HG03439 (cell line): ENCODE data around the gene UBL5.
A peak's percentile ranks its signal among the peaks of the same experiment; 100 is the strongest.
"Not testable (repeated sequence)": the region's sequence is repeated elsewhere in the genome, so short reads cannot be mapped to it uniquely, and the experiment has no call there.

Experiments
- ATAC-seq: cut with Tn5 transposase; IDR thresholded peaks from one replicate; pipeline ENCODE4 v1.9.1; 2021; ENCODE audit warnings: mild to moderate bottlenecking, moderate library complexity; ENCODE audit not compliant: unreplicated experiment

UBL5 gene

DNA sequence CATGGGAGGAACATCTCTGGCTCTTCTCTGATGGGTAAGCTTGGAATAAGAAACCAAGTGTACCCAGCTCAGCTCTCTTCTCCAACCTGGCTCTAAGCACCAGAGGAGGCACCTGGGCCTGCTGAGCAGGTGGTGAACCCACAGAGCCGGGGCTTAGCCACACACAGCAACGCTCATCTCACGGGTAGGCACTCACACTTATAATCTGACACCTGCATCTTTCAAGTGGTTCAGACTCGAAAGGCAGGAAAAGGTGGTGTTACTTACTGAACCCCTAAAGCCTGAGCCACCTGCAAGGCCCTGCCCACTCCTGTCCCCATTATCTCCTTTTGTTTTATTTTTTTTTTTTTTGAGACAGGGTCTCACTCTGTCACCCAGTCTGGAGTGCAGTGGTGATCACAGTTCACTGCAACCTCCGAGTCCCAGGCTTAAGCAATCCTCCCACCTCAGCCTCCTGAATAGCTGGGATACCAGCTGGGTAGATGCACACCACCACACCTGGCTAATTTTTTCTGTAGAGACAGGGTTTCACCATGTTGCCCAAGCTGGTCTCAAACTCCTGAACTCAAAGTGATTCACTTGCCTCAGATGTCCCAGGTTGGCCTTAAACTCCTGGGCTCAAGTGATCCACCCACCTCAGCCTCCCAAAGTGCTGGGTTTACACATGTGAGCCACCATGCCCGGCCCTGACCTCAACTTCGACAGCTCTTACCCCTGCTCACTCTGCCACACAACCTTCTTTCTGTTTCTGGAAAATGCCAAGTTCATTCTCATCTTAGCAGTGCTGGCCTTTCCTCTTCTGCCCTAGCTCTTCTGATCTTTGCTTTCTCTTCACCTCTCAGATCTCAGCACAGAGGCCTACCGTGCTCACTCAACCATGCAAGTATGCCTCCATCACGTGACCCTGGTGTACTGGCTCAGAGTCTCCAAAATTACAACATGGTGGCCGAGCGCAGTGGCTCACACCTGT, 18.6 kb upstream of the UBL5 start:
- no peak for ATAC-seq

DNA sequence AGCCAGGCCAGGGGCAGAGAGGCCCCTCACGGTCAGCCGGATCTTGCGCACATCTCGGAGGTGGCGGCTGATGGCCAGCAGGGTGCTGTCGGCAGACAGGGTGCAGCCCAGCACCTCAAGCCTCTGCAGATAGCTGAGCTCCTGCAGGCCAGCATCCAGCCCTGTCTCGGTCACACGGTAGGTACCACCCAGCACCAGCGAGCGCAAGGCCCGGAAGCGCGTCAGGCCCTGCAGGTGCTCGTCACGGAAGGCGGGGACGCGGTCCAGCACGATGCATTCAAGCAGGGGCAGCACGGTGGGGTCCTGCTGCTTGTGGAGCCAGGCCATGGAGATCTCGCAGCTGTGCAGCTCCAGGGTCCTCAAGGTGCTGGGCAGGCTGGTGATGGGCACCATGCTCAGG, 16.6 kb upstream of the UBL5 start:
- no peak for ATAC-seq

DNA sequence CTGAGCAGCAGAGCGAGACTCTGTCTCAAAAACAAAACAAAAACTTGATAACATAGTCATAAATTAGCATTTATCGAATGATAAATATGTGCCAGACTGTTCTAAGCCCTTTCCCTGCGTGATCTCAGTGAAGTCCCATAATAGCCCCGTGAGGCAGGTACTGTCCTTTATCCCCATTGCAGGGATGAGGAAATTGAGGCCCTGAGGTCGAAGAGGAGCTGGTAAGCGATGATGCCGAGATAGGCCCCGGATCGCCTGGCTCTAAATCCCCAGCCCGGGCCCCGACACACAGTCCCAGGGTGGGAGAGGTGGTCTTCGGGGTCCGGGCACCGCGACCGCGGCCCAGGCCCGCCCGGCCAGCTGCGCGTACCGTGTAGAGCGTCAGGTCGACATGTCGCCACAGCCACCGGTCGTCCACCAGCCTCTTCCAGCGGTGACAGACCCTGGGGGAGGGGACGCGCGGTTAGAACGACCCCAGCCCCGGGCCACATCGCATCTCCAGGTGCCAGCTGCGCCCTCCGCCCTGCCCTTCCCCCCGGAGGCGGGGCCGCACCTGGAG, 9.5 kb upstream of the UBL5 start:
- no peak for ATAC-seq

DNA sequence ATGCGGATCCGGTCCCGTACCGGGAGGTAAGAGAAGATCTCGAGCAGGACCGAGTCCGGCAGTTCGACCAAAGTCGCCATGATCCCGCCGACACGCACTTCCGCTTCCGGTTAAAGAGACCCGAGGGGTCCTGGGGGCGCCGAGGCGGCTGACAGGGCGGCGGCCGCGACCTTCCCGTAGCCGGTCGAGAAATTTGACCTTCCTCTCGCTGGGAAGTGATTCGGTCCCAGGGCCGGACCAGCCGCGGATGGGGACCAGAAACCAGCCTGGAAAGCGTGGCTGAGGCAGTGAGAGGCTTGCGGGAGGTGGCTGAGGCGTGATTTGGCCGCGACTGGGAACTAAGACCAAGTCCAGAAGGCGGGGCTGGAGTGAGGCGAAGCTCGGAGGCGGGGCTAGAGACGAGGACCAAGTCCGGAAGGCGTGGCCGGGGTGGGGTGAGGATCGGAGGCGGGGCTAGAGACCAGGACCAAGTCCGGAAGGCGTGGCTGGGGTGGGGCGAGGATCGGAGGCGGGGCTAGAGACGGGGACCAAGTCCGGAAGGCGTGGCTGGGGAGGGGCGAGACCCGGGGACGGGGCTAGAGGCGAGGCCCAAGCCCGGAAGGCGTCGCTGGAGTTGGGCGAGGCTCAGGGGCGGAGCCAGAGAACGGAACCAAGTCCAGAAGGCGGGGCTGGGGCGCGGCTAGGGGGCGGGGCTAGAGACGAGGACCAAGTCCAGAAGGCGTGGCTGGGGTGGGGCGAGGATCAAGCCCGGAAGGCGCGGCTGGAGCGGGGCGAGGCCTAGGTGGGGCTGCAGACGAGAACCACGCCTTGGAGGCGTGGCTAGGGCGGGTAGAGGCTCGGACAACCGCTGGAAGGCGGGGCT, 8.8 kb upstream of the UBL5 start, which contains the start of gene FBXL12:
TSS of gene FBXL12 (minus strand) at position 346 of the 862 bp plus-strand sequence. CDS start at position 80, 266 bp downstream.
- ATAC-seq = peak; percentile 86

DNA sequence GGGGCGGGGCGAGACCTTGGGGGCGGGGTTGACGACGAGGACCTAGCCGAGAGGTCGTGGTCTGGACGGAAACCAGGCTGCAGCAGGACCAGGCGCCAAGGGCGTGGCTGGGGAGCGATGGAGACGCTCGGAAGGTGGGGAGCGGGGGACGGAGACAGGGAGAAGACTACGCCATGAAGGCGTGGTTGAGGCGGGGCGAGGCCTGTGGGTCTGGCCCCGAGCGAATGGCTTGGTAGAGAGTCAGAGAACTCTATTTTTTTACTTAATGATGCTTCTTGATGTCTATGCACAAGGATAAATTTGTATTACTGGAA, 8.2 kb upstream of the UBL5 start:
- no peak for ATAC-seq

DNA sequence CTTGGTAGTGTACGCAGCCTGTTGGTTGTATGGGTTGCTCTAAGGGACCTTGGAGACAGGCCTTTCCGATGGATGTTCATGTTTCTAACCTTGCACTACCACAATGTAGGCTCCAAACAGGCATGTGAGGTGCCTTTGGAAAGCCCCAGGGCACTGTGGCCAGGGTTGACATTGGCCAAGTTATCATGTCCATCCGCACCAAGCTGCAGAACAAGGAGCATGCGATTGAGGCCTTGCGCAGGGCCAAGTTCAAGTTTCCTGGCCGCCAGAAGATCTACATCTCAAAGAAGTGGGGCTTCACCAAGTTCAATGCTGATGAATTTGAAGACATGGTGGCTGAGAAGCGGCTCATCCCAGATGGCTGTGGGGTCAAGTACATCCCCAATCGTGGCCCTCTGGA, 7.7 kb upstream of the UBL5 start:
- not testable (repeated sequence) for ATAC-seq

DNA sequence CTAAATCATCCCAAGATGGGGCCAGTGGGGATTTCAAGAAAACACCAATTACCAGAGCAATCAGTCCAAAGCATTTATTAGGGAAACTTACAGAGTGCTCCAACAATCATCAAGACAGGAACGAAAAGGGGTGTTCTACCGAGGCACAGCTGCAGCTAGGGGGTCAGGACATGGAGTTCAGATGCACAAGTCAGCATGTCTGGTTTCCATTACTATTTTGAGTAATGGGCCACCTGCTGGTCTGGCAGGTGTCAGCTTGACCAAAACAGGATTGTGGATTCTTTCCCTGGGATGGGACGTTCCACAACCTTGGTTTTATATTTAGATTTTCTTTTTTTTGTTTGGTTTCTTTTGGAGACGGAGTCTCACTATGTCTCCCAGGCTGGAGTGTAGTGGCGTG, 3.9 kb upstream of the UBL5 start:
- ATAC-seq = no peak

DNA sequence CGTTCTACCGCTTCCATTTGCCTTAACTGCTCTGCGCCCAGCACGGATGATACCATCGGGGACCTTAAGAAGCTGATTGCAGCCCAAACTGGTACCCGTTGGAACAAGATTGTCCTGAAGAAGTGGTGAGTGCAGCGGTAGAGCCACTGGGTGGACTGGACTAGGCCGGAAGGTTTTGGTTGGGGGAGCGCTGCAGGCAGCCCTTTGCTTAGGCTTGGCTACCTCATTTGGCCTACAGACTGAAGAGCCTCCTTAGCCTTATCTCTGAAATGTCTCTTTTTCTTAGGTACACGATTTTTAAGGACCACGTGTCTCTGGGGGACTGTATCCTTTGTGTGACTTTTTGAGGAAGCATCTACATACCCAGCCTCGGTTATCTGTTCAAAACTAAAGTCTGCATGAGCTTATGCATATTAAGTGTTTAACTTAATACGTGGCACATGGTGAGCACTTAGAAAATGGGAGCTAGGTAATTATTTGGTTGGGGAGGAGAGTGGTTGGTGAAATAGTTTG, 889 bp downstream of the UBL5 start:
- no peak for ATAC-seq

DNA sequence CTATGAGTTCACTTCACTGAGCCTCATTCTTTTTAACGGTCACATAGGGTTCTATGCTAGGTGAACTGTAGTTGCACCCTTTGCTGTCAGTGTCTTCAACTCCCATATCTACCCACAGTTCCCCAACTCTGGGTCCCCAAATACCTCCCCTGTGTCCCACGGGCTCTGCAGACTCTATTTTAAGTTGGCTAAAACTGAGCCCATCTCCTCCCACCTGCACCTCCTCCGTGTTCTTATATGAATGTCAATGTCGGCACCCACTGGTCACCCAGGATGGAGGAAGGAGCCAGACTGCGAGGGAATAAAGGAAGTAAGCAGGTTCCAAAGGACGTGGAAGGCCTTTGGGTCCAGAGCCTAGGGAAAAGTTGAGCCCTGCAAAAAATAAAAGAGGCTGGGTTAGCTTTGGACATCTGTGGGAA, 6.6 kb downstream of the UBL5 start:
- no peak for ATAC-seq

DNA sequence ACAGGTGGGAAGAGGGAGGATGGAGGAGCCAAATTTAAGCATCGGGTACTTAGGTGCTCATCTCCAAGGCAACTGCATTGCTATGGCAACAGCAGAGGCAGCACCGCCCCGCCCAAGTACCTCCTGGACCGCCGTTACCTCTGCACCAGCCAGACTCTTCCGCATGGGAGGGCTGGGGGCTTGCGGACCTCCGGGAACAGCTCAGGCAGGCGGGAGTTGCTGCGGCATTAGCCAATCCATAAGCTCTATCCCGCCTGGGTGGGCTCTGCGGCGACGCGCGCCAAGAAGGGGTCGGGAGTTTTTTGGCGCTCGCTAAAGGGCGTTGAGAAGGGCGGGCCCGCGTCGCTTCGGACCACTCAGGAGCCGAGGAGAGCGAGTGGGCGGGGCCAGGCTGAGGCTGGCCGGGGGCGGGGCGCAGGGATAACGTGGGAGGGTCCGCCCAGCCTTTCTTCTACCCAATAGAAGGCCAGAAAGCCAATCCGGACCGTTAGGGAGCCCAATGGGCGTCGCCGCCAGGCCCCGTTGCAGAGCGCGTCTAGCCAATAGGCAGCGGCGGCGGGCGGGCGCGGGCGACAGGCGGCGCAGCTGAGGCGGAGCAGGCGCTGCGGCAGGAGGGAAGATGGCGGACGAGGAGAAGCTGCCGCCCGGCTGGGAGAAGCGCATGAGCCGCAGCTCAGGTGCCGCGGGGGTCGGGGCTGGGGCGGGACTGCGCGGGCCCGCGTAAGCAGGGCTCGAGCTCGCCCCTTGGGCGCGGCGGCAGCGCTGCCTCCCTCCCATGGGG, 7.2 kb downstream of the UBL5 start, which contains the start of gene PIN1:
TSS of gene PIN1 (plus strand) at position 593 of the 781 bp plus-strand sequence. CDS start at position 620, 27 bp downstream.
- ATAC-seq = peak; percentile 93

DNA sequence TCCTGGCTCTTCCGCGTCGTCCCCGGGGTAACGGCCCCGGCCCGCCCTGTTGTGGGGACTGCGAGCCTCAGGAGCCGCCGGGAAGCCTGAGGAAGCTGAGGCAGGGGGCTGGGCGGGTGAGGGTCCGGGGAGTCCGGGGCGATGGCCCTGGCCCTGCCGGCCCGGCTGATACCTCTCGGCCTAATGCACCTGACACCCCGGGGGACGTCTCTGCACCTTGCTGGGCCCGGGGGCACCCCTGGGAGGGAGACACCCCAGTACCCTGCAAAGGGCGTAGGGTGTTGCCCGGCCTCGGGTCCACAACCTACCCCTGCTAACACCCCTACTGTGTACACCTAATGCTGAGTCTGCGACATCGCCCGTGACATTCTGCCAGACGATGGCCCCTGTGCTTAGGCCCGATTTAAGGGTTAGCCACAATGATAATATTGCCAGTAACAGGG, 7.8 kb downstream of the UBL5 start:
- peak; percentile 1 for ATAC-seq

DNA sequence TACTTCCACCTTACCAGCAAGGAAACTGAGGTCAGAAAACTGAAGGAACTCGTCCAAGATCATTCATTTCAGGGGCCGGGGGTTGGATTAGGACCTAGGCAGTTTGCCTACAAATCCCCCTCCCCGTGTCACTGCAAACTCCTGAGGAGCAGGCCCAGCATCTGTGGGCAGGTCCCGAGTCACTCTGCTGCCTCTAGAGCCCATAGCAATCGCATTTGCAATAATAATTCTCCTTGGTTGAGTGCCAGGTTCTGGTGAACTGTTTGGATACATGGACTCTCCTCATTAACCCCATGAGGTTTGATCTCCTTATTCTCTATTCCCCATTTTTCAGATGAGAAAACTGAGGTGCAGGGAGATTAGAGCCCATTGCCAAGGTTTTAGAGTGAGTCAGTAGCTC, 8.3 kb downstream of the UBL5 start:
- ATAC-seq = no peak

DNA sequence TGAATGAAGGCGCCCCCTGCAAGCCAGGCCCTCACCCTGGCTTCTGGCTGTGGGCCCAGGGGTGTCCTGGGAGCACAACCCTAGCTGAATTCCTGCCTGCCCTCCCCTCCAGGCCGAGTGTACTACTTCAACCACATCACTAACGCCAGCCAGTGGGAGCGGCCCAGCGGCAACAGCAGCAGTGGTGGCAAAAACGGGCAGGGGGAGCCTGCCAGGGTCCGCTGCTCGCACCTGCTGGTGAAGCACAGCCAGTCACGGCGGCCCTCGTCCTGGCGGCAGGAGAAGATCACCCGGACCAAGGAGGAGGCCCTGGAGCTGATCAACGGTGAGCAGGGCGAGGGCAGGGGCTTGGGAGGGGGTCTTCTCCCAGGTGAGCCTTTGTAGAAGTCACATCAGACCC, 10.6 kb downstream of the UBL5 start:
- no peak for ATAC-seq

DNA sequence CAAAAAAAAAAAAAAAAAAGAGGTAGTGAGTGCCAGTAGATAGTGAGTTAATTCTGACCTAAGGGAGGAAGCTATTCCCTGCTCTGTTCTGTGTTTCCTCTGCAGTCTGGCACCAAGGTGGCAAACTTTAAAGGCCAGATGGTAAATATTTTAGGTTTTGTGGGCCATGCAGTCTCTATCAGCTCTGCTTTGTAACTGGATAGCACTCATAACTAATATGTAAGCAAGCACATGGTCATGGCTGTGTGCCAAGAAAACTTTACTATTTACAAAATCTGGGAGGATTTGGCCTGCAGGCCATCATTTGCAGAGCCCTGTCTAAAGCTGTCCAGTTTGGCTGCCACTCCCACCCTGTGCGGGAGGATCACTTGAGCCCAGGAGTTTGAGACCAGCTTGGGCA, 11.7 kb downstream of the UBL5 start:
- no peak for ATAC-seq

DNA sequence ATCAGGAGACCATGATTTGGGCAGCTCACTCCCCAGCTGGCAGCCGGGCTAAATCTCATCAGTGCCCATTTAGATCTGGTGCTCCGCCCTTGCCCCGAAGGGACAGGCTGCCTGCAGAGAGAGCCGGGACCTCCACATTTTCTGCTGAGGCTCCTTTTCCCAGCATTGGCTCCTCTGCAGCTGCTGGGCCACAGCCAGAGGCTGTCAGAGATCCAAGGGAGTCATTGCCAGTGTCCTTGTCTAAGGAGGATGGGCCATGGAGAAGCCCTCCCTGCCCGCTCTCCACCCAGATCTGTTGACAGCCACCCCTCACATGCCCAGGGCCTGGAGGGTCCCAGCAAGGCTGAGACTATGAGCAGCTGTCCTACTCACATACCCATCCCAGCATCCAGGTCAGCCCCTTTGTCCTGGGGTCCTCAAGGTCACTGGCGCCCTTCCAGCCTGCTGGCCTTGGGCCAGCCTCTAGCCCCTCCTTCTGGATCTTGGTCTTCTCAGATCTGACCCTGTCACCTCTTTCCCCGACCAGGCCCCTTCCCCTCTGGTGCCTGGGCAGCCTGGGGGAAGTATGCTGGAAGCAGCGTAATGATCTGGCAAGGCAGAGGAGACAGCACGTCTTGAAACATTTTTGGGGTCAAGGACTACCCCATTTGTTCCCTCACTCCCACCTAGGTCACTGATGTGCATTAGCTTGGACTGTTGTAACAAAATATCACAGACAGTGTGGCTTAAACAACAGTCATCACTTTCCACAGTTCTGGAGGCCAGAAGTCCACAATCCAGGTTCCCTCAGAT, 15.3 kb downstream of the UBL5 start:
- no peak for ATAC-seq

DNA sequence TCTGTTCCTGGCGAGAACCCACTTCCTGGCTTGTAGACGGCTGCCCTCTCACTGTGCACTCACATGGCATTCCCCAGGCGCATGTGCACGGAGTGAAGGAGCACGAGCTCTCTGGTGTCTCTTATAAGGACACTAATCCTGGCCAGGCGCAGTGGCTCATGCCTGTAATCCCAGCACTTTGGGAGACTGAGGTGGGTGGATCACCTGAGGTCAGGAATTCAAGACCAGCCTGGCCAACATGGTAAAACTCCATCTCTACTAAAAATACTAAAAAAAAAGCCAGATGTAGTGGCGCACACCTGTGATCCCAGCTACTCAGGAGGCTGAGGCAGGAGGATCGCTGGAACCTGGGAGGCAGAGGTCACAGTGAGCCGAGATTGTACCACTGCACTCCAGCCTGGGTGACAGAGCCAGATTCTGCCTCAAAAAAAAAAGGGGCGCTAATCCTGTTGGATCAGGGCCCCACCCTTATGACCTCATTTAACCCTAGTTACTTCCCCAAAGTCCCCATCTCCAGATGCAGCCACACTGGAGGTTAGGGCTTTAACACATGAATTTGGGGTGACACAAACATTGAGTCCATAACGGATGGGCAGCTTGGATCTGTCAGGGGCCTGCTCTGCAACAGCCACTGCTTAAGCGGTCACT, 16.0 kb downstream of the UBL5 start:
- ATAC-seq = not testable (repeated sequence)

DNA sequence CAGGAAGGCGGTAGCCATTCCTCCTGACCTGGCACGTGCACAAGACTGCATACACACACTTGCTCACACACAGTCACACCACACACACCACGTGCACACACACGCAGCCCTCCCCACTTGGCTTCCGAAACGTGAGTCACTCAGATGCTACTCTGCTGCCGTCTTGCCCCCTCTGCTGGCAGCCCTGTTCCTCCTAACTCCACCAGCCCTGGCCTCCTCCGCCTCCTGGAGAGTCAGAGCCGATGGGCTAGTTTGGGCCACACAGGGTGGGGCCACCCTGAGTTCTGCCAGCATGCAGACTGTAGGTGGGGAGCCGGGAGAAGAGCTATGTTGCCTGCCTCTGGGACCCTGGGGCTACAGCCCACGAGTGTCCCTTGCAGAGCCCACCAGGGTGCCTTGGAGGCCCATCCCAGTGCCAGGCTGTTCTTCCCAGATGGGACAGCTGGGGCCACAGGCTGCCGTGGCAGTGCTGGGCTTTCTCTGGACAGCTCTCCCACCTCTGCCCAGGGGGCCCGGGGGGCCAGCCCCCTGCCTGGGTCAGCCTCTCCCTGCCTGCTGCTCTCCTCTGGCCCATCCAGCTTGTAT, 19.5 kb downstream of the UBL5 start:
- ATAC-seq = no peak

DNA sequence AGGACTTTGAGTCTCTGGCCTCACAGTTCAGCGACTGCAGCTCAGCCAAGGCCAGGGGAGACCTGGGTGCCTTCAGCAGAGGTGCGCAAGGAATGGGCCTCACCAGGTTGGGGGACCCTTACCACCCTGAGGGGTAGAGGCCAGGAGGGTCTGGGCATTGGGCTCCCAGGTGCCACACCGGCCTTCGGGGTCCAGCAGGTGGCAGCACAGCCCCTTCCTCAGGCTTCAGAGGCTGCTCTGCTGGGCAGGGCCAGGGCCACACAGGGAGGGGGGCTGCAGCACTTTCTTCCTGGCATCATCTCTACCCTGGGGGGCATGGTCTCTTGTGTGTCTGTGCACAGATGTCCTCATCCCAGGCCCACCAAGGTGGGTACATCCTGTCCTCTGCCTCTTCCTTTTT, 20.3 kb downstream of the UBL5 start:
- ATAC-seq = no peak

DNA sequence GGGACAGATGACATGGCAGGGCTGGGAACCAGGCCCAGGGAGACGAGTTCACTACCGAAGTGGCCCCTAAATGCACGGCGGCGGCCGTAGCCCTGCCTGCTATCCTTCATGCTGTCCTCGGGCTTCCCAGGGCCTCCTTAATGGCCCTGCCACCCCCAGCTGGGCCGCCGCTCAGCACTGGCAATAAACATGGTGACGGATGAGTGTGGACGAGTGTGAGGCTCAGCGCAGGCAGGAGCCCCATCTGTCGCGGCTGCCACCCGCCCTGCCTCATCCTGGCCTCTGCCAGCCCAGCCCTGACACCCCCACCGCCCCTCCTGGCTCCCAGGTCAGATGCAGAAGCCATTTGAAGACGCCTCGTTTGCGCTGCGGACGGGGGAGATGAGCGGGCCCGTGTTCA, 21.0 kb downstream of the UBL5 start:
- no peak for ATAC-seq
